ENCODE measurements around the gene DPY19L2.

The DPY19L2 gene

DNA sequence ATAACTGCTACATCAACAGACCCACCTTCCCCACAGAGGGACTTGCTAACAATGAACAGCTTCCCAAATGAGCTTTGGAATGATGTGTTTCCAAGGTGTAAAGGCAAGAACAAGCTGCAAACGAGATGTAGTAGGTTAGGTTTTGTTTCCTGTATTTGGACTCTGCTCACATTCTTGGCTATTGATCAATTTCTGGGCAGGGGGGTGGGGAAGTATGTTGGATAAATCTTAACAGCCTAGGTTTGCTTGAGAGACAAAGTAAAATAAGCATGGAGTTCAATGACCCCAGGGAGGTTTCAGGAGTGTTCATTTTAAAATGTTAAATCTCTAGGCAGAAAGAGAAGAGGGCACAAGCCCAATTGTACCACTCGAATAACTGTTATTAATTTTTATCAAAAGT lies 146.6 kb downstream of the DPY19L2 start:
- no peak for DNase-seq
